ENCODE results near the gene WNT11. TPM values are rescaled to one million over a fixed set of nuclear protein-coding genes. Genes with fewer than 3 reads are reported as not detected.

Gene WNT11
- polyA plus RNA-seq, 1 donor from 2014 or later, result 2.3 TPM

DNA sequence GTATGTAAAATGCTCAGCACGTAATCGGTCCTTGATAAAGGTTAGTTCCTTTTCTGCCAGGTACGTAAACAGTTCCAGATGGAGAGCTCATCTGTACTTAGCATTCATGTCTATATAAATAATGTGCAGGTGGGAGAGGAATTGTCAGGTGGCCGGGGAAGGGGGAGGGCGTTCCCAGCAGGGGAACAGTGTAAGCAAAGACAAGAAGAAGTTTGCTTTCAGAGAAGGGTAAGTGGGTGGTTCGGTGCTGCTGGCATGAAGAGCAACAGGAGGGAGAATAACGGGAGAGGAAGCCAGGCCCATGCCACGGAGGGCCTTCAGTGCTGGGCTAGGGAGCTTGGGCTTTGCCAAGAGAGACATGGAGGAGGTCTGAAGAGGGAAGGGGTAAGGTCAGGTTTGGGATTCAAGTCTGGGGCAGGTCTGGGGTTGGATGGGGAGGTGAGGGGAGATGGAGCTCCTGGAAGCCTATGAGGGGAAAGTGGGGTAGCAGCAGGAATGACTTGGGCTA lies 11.4 kb upstream of the WNT11 start:
- Histone ChIP-seq H3K9me3 (ENCODE audit: low read length) (no peaks in the 10 kb centered on the region), H3K27me3 (ENCODE audit: insufficient read depth, low read depth, low read length) (peaks cover 9% of the 10 kb centered on the region), H3K79me2 (replicated peaks; ENCODE audit: insufficient read depth, low read length) (no peaks in the 10 kb centered on the region), H3K27ac (ENCODE audit: low read length) (no peak overlapping the region), H3K4me3 (ENCODE audit: low read length) (no peak overlapping the region), H3K4me2 (ENCODE audit: low read length) (no peak overlapping the region), H3F3A (ENCODE audit: insufficient read depth, low read length, poor library complexity, severe bottlenecking) (no peaks in the 10 kb centered on the region), H4K20me1 (ENCODE audit: insufficient read depth) (no peaks in the 10 kb centered on the region), H3K9me2 (ENCODE audit: insufficient read depth, low read length) (no peaks in the 10 kb centered on the region), H3K9ac (ENCODE audit: low read length) (no peak overlapping the region), H3K36me3 (ENCODE audit: insufficient read depth, low read length) (no peaks in the 10 kb centered on the region), H2AFZ (ENCODE audit: low read depth, low read length) (no peak overlapping the region)
- TF ChIP-seq SMC3 (conservative IDR thresholded peaks at IDR 0.05; ENCODE audit: poor library complexity), result no peak
- TF ChIP-seq EP300 (conservative IDR thresholded peaks at IDR 0.05; ENCODE audit: poor library complexity, severe bottlenecking), result no peak
- TF ChIP-seq EZH2 (IDR thresholded peaks at IDR 0.05; ENCODE audit: borderline replicate concordance, insufficient read depth, low read length, poor library complexity, severe bottlenecking), result no peak
- TF ChIP-seq TAF1 (IDR thresholded peaks at IDR 0.05; ENCODE audit: low read depth), result no peak
- no peak for TF ChIP-seq POLR2AphosphoS5 (IDR thresholded peaks at IDR 0.05)
- TF ChIP-seq RAD21 (conservative IDR thresholded peaks at IDR 0.05), result no peak
- TF ChIP-seq, protein P1, sequence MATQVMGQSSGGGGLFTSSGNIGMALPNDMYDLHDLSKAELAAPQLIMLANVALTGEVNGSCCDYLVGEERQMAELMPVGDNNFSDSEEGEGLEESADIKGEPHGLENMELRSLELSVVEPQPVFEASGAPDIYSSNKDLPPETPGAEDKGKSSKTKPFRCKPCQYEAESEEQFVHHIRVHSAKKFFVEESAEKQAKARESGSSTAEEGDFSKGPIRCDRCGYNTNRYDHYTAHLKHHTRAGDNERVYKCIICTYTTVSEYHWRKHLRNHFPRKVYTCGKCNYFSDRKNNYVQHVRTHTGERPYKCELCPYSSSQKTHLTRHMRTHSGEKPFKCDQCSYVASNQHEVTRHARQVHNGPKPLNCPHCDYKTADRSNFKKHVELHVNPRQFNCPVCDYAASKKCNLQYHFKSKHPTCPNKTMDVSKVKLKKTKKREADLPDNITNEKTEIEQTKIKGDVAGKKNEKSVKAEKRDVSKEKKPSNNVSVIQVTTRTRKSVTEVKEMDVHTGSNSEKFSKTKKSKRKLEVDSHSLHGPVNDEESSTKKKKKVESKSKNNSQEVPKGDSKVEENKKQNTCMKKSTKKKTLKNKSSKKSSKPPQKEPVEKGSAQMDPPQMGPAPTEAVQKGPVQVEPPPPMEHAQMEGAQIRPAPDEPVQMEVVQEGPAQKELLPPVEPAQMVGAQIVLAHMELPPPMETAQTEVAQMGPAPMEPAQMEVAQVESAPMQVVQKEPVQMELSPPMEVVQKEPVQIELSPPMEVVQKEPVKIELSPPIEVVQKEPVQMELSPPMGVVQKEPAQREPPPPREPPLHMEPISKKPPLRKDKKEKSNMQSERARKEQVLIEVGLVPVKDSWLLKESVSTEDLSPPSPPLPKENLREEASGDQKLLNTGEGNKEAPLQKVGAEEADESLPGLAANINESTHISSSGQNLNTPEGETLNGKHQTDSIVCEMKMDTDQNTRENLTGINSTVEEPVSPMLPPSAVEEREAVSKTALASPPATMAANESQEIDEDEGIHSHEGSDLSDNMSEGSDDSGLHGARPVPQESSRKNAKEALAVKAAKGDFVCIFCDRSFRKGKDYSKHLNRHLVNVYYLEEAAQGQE (IDR thresholded peaks at IDR 0.05; ENCODE audit: borderline replicate concordance), result no peak
- TF ChIP-seq MXI1 (conservative IDR thresholded peaks at IDR 0.05; ENCODE audit: poor library complexity, severe bottlenecking), result no peak
- TF ChIP-seq, protein P2, sequence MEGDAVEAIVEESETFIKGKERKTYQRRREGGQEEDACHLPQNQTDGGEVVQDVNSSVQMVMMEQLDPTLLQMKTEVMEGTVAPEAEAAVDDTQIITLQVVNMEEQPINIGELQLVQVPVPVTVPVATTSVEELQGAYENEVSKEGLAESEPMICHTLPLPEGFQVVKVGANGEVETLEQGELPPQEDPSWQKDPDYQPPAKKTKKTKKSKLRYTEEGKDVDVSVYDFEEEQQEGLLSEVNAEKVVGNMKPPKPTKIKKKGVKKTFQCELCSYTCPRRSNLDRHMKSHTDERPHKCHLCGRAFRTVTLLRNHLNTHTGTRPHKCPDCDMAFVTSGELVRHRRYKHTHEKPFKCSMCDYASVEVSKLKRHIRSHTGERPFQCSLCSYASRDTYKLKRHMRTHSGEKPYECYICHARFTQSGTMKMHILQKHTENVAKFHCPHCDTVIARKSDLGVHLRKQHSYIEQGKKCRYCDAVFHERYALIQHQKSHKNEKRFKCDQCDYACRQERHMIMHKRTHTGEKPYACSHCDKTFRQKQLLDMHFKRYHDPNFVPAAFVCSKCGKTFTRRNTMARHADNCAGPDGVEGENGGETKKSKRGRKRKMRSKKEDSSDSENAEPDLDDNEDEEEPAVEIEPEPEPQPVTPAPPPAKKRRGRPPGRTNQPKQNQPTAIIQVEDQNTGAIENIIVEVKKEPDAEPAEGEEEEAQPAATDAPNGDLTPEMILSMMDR (IDR thresholded peaks at IDR 0.05; ENCODE audit: poor library complexity, severe bottlenecking), result no peak

DNA sequence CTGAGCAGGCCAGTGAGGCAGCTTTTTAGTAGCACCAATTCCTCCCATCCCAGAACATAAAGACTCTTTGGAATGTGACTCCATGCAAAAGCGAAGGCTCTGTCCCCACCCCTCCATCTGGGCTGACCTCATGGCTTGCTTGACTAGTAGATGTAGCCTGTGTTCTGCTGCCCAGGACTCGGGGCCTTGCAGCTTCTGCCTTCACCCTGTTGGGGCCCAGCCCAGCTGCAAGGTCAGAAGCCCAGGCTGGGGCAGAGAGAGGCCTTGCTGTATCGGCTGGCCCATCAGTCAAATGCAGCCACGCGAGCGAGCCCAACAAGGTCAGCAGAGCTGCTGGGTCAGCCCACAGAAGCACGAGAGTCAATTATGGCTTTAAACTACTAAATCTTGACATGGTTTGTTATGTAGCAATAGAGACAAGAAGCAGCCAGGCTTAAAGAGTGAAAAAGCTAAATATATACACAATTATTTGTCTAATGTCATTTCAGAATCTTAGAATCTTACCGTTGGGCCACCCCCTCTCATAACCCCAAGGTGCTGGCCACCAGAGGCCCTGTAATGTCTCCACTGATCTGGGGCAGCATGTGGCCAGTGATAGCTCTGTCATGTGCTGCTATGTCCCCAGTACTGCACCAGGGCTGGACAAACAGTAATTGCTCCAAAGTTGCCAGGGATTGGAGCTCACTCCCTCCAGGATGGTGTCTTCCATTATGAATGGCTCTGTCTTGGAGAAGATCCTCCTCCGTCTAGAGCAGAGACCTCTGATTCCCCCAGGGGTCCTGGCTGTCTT lies 10.4 kb upstream of the WNT11 start:
- Histone ChIP-seq H3K9ac (ENCODE audit: low read length) (no peak overlapping the region), H4K20me1 (ENCODE audit: insufficient read depth) (no peaks in the 10 kb centered on the region), H3K79me2 (replicated peaks; ENCODE audit: insufficient read depth, low read length) (no peaks in the 10 kb centered on the region), H3K36me3 (ENCODE audit: insufficient read depth, low read length) (no peaks in the 10 kb centered on the region), H3F3A (ENCODE audit: insufficient read depth, low read length, poor library complexity, severe bottlenecking) (no peaks in the 10 kb centered on the region), H3K4me2 (ENCODE audit: low read length) (no peak overlapping the region), H3K9me3 (ENCODE audit: low read length) (no peaks in the 10 kb centered on the region), H3K4me3 (ENCODE audit: low read length) (no peak overlapping the region), H3K9me2 (ENCODE audit: insufficient read depth, low read length) (no peaks in the 10 kb centered on the region), H3K27ac (ENCODE audit: low read length) (no peak overlapping the region), H3K27me3 (ENCODE audit: insufficient read depth, low read depth, low read length) (peaks cover 19% of the 10 kb centered on the region), H2AFZ (ENCODE audit: low read depth, low read length) (no peak overlapping the region)
- TF ChIP-seq, protein P2 (IDR thresholded peaks at IDR 0.05; ENCODE audit: poor library complexity, severe bottlenecking), result no peak
- TF ChIP-seq MXI1 (conservative IDR thresholded peaks at IDR 0.05; ENCODE audit: poor library complexity, severe bottlenecking), result no peak
